OCI-LY7 (cell line): Measurements from ENCODE around the gene AP3S2.

Source experiments
- CTCF ChIP-seq: fragments of 200-600 bp; sonication (generic); conservative IDR thresholded peaks from 2 replicates; pipeline ENCODE4 v1.5.1; 2014; ENCODE audit warnings: mild to moderate bottlenecking, antibody characterized with exemption, low read length, moderate library complexity, mixed read lengths
- EZH2phosphoT487 ChIP-seq: fragments of 200-600 bp; sonication (generic); IDR thresholded peaks from 2 replicates; pipeline ENCODE4 v1.6.1; 2018; ENCODE audit warnings: low read depth, borderline replicate concordance, mild to moderate bottlenecking, mixed run types, antibody characterized with exemption, low read length, moderate library complexity, mixed read lengths

GRCh38 chr15:89825271-89825940, 68.4 kb downstream of the AP3S2 start:
- TF ChIP-seq CTCF (no peak), EZH2phosphoT487 (no peak)
